Measurements from ENCODE around the gene URB1.

GRCh38 chr21:32322103-32322502 is 70.7 kb downstream of the URB1 start:
- TF ChIP-seq POLR2A (IDR thresholded peaks at IDR 0.05; ENCODE audit: extremely low read depth, insufficient read length) (no peak), MYC (IDR thresholded peaks at IDR 0.05; ENCODE audit: low read depth, low read length) (no peak), CTCF (IDR thresholded peaks at IDR 0.05; ENCODE audit: low read depth, low read length) (no peak)

All from NB4 (cell line).